Hepatocyte (in vitro differentiated cells): ENCODE measurements around the gene CELA2A. TPM values are rescaled to one million over a fixed set of nuclear protein-coding genes. Genes with fewer than 3 reads are reported as not detected.
"Not testable (repeated sequence)": the region's sequence is repeated elsewhere in the genome, so short reads cannot be mapped to it uniquely, and the experiment has no call there.

Source experiments
- DNase-seq: peaks from one replicate; pipeline ENCODE4 v3.0.0-alpha.2; 2016; ENCODE audit warnings: low spot score
- H2AFZ ChIP-seq: fragments of 200-600 bp; sonication (generic); 2 replicates; pipeline ENCODE4 v1.6.0; 2016; ENCODE audit warnings: antibody characterized with exemption, mild to moderate bottlenecking
- H3K27ac ChIP-seq: fragments of 200-600 bp; sonication (generic); 2 replicates; pipeline ENCODE4 v1.5.1; 2016; ENCODE audit warnings: mild to moderate bottlenecking
- H3K27me3 ChIP-seq: fragments of 200-600 bp; sonication (generic); 2 replicates; pipeline ENCODE4 v1.6.1; 2016
- H3K36me3 ChIP-seq: fragments of 200-600 bp; sonication (generic); replicated peaks from 2 replicates; pipeline ENCODE4 v1.5.1; 2016; ENCODE audit warnings: low read depth; ENCODE audit not compliant: insufficient read depth
- H3K4me1 ChIP-seq: fragments of 200-600 bp; sonication (generic); 2 replicates; pipeline ENCODE4 v1.5.1; 2016; ENCODE audit warnings: mild to moderate bottlenecking, moderate library complexity; ENCODE audit not compliant: insufficient read depth
- H3K4me2 ChIP-seq: fragments of 200-600 bp; sonication (generic); 2 replicates; pipeline ENCODE4 v1.6.0; 2016
- H3K4me3 ChIP-seq: fragments of 200-600 bp; sonication (generic); 2 replicates; pipeline ENCODE4 v1.5.1; 2016; ENCODE audit warnings: mild to moderate bottlenecking
- H3K79me2 ChIP-seq: fragments of 200-600 bp; sonication (generic); 2 replicates; pipeline ENCODE4 v1.6.0; 2017; ENCODE audit warnings: mild to moderate bottlenecking
- H3K9me2 ChIP-seq: fragments of 200-600 bp; sonication (generic); replicated peaks from 2 replicates; pipeline ENCODE4 v1.6.0; 2017; ENCODE audit warnings: mild to moderate bottlenecking; ENCODE audit not compliant: insufficient read depth
- H3K9me3 ChIP-seq: fragments of 200-600 bp; sonication (generic); 2 replicates; pipeline ENCODE4 v1.5.1; 2016; ENCODE audit warnings: low read depth, mild to moderate bottlenecking
- H4K20me1 ChIP-seq: fragments of 200-600 bp; sonication (generic); 2 replicates; pipeline ENCODE4 v1.6.0; 2016; ENCODE audit warnings: mild to moderate bottlenecking; ENCODE audit not compliant: insufficient read depth, poor library complexity, severe bottlenecking
- CTCF ChIP-seq: fragments of 200-600 bp; sonication (generic); IDR thresholded peaks from 2 replicates; pipeline ENCODE4 v1.5.1; 2016; ENCODE audit warnings: antibody characterized with exemption, mild to moderate bottlenecking; ENCODE audit not compliant: poor library complexity
- EZH2 ChIP-seq: fragments of 200-600 bp; sonication (generic); IDR thresholded peaks from 2 replicates; pipeline ENCODE4 v1.6.1; 2016; ENCODE audit warnings: antibody characterized with exemption, mild to moderate bottlenecking, borderline replicate concordance
- EZH2phosphoT487 ChIP-seq: fragments of 200-600 bp; sonication (generic); IDR thresholded peaks from one replicate; pipeline ENCODE4 v1.6.1; 2018; ENCODE audit warnings: antibody characterized with exemption, mild to moderate bottlenecking, low read depth, moderate library complexity; ENCODE audit not compliant: unreplicated experiment, severe bottlenecking
- WGBS: methylation state at CpG from one replicate; pipeline ENCODE4 v1.1.6; 2016; ENCODE audit warnings: low lambda C conversion rate; ENCODE audit errors: missing lambda C conversion rate; 5-methylcytosine and 5-hydroxymethylcytosine counted together
- polyA plus RNA-seq: library from polyadenylated mRNA; unstranded; fragments of >200 nt; fragmentation: Nextera tagmentation; extraction: Ambion mirVana; gene quantifications from 2 replicates; pipeline ENCODE4 v1.2.1, GENCODE V29; 2016
- total RNA-seq: library from RNA; depleted of rRNA; stranded (reverse); fragments of >200 nt; gene quantifications from 2 replicates; pipeline ENCODE4 v1.2.3, GENCODE V29; 2014

Gene CELA2A
- total and polyA plus RNA-seq, 2 experiments from 2014 or later, result 2.2 to 5.6 TPM

GRCh38 chr1:15513919-15514318 lies 57.4 kb downstream of the CELA2A start:
- TF ChIP-seq EZH2, result no peak
- no peak for TF ChIP-seq CTCF
- TF ChIP-seq EZH2phosphoT487, result no peak
- Histone ChIP-seq H3K36me3 (no peaks in the 10 kb centered on the region), H4K20me1 (no peaks in the 10 kb centered on the region), H3K27me3 (no peaks in the 10 kb centered on the region), H3K4me1 (no peaks in the 10 kb centered on the region), H3K4me2 (no peak overlapping the region), H3K9me2 (no peaks in the 10 kb centered on the region), H3K79me2 (no peaks in the 10 kb centered on the region), H3K9me3 (no peaks in the 10 kb centered on the region), H2AFZ (no peak overlapping the region), H3K4me3 (no peak overlapping the region), H3K27ac (no peak overlapping the region)
- DNase-seq, result no peak
- WGBS, result 94% methylated on average over 3 of the region's 3 CpGs

- H3K9me2 ChIP-seq, H4K20me1 ChIP-seq, H3K36me3 ChIP-seq, H2AFZ ChIP-seq, H3K9me3 ChIP-seq, H3K4me2 ChIP-seq, H3K4me3 ChIP-seq, H3K4me1 ChIP-seq, H3K27me3 ChIP-seq, H3K79me2 ChIP-seq, H3K27ac ChIP-seq, DNase-seq: not testable (repeated sequence)
- WGBS, result 94% methylated on average over 5 of the region's 5 CpGs
These were observed 58.0 kb downstream of the CELA2A start for GRCh38 chr1:15514557-15514956.

GRCh38 chr1:15515022-15515663 lies 58.6 kb downstream of the CELA2A start:
- H4K20me1 ChIP-seq, result no peaks in the 10 kb centered on the region
- DNase-seq, result no peak
- no peaks in the 10 kb centered on the region for H3K4me1 ChIP-seq
- no peaks in the 10 kb centered on the region for H3K9me3 ChIP-seq
- H3K4me2 ChIP-seq, result no peak overlapping the region
- H3K9me2 ChIP-seq, result no peaks in the 10 kb centered on the region
- WGBS, result 78% methylated on average over 2 of the region's 2 CpGs
- TF ChIP-seq EZH2 (no peak), CTCF (no peak), EZH2phosphoT487 (no peak)
- H3K79me2 ChIP-seq, result peaks cover 8% of the 10 kb centered on the region
- H2AFZ ChIP-seq, result no peak overlapping the region
- no peak overlapping the region for H3K4me3 ChIP-seq
- H3K27ac ChIP-seq, result no peak overlapping the region
- H3K27me3 ChIP-seq, result no peaks in the 10 kb centered on the region
- H3K36me3 ChIP-seq, result no peaks in the 10 kb centered on the region

GRCh38 chr1:15519625-15520024 lies 63.1 kb downstream of the CELA2A start:
- Histone ChIP-seq H3K4me1 (peaks cover 4% of the 10 kb centered on the region), H4K20me1 (no peaks in the 10 kb centered on the region), H3K4me3 (no peak overlapping the region), H3K27ac (no peak overlapping the region), H3K9me2 (no peaks in the 10 kb centered on the region), H2AFZ (no peak overlapping the region), H3K27me3 (no peaks in the 10 kb centered on the region), H3K79me2 (peaks cover 33% of the 10 kb centered on the region), H3K4me2 (no peak overlapping the region), H3K36me3 (no peaks in the 10 kb centered on the region), H3K9me3 (no peaks in the 10 kb centered on the region)
- no peak for DNase-seq
- no peak for TF ChIP-seq EZH2
- no peak for TF ChIP-seq EZH2phosphoT487
- no peak for TF ChIP-seq CTCF
- 90% methylated on average over 3 of the region's 3 CpGs for WGBS

GRCh38 chr1:15521206-15521906 lies 64.8 kb downstream of the CELA2A start:
- H2AFZ ChIP-seq, H3K36me3 ChIP-seq, H3K27me3 ChIP-seq, H4K20me1 ChIP-seq, DNase-seq, H3K9me3 ChIP-seq, H3K27ac ChIP-seq, H3K9me2 ChIP-seq, H3K4me2 ChIP-seq, H3K4me3 ChIP-seq: not testable (repeated sequence)
- H3K4me1 ChIP-seq, result peaks cover 11% of the 10 kb centered on the region
- peaks cover 33% of the 10 kb centered on the region for H3K79me2 ChIP-seq
- 85% methylated on average over 17 of the region's 17 CpGs for WGBS
